K562 (cell line): Measurements from ENCODE around the gene BAIAP3. TPM values are rescaled to one million over a fixed set of nuclear protein-coding genes. Genes with fewer than 3 reads are reported as not detected.
A peak's percentile ranks its signal among the peaks of the same experiment; 100 is the strongest.

ENCODE experiments used
- ARID2 ChIP-seq: fragments of 450-650 bp; IDR thresholded peaks from 2 replicates; pipeline ENCODE4 v1.6.1; 2017; ENCODE audit warnings: antibody characterized with exemption, mild to moderate bottlenecking
- BDP1 ChIP-seq: IDR thresholded peaks from 3 replicates; pipeline ENCODE4 v1.6.1; 2011; ENCODE audit not compliant: insufficient read length, insufficient read depth
- BRD9 ChIP-seq: fragments of 450-650 bp; IDR thresholded peaks from 2 replicates; pipeline ENCODE4 v1.6.1; 2018; ENCODE audit warnings: low read depth; ENCODE audit not compliant: partially characterized antibody
- COPS2 ChIP-seq: fragments of 450-650 bp; conservative IDR thresholded peaks from 2 replicates; pipeline ENCODE4 v1.6.1; 2016; ENCODE audit warnings: mild to moderate bottlenecking, moderate library complexity
- CREM ChIP-seq: IDR thresholded peaks from 2 replicates; pipeline ENCODE4 v1.6.1; 2014; ENCODE audit warnings: antibody characterized with exemption, low read depth
- DMBX1 ChIP-seq: fragments of 250-450 bp; sonication (Bioruptor Pico); IDR thresholded peaks from 2 replicates; pipeline ENCODE4 v1.8.0; 2022; ENCODE audit warnings: inconsistent platforms, mild to moderate bottlenecking, moderate library complexity, borderline replicate concordance
- GABPB1 ChIP-seq: sonication (generic); formaldehyde crosslinking; IDR thresholded peaks from 2 replicates; pipeline ENCODE4 v1.8.0; 2022; ENCODE audit warnings: mild to moderate bottlenecking, missing genetic modification reagents
- HNRNPH1 ChIP-seq: fragments of 200-400 bp; formaldehyde crosslinking; optimal IDR thresholded peaks from 2 replicates; pipeline ENCODE3; 2017; ENCODE audit warnings: low read depth, mild to moderate bottlenecking, low read length, moderate library complexity
- LCOR ChIP-seq: sonication (generic); formaldehyde crosslinking; IDR thresholded peaks from 2 replicates; pipeline ENCODE4 v1.8.0; 2022; ENCODE audit warnings: mild to moderate bottlenecking, missing genetic modification reagents
- MAZ ChIP-seq, 2 experiments: fragments of 450-650 bp in 1 of 2; sonication (generic) in 1 of 2; formaldehyde crosslinking; IDR thresholded peaks in 1 of 2; conservative IDR thresholded peaks in 1 of 2; 2 replicates each; pipeline versions ENCODE4 v1.4.0 to v1.5.0; 2020; ENCODE audit warnings: mild to moderate bottlenecking in 1 of 2, missing genetic modification reagents in 1 of 2
- MCM7 ChIP-seq, 2 experiments: fragments of 450-650 bp; IDR thresholded peaks; 2 replicates each; pipeline ENCODE4 v1.6.1; 2016 to 2018
- MYC ChIP-seq, 2 experiments: fragments of 250-450 bp in 1 of 2; sonication (Bioruptor Pico) in 1 of 2; IDR thresholded peaks; 2 replicates each; pipeline versions ENCODE4 v1.5.1 to v1.6.1; 2012 to 2021; ENCODE audit warnings: low read depth in 2 of 2, borderline replicate concordance in 1 of 2, improper control_type of control experiment in 1 of 2, low read length in 1 of 2, mild to moderate bottlenecking in 1 of 2, moderate library complexity in 1 of 2
- NFATC3 ChIP-seq: fragments of 450-650 bp; IDR thresholded peaks from 2 replicates; pipeline ENCODE4 v1.6.1; 2017; ENCODE audit warnings: mild to moderate bottlenecking
- POLR2A ChIP-seq: fragments of 450-650 bp; conservative IDR thresholded peaks from 2 replicates; pipeline ENCODE4 v1.6.1; 2016
- PPARD ChIP-seq: fragments of 250-450 bp; sonication (Bioruptor Pico); IDR thresholded peaks from 2 replicates; pipeline ENCODE4 v1.8.0; 2022; ENCODE audit warnings: inconsistent platforms, mild to moderate bottlenecking, moderate library complexity
- SLC30A9 ChIP-seq: fragments of 250-450 bp; sonication (Bioruptor Pico); IDR thresholded peaks from 2 replicates; pipeline ENCODE4 v1.8.0; 2022; ENCODE audit warnings: mild to moderate bottlenecking, moderate library complexity
- SMARCA5 ChIP-seq: fragments of 450-650 bp; IDR thresholded peaks from 2 replicates; pipeline ENCODE4 v1.6.1; 2016
- ZKSCAN1 ChIP-seq: fragments of 150-350 bp; IDR thresholded peaks from 2 replicates; pipeline ENCODE4 v1.6.1; 2016; ENCODE audit warnings: low read depth, low read length
- ZNF133 ChIP-seq: fragments of 250-450 bp; sonication (Bioruptor Pico); IDR thresholded peaks from 2 replicates; pipeline ENCODE4 v1.4.0; 2020; ENCODE audit warnings: mild to moderate bottlenecking
- ZNF174 ChIP-seq: fragments of 250-450 bp; sonication (Bioruptor Pico); IDR thresholded peaks from 2 replicates; pipeline ENCODE4 v1.4.0; 2020; ENCODE audit warnings: mild to moderate bottlenecking
- ZNF41 ChIP-seq: fragments of 250-450 bp; sonication (Bioruptor Pico); conservative IDR thresholded peaks from 2 replicates; pipeline ENCODE4 v1.4.0; 2020; ENCODE audit warnings: mild to moderate bottlenecking
- ZSCAN32 ChIP-seq: fragments of 450-650 bp; formaldehyde crosslinking; IDR thresholded peaks from 2 replicates; pipeline ENCODE4 v1.4.0; 2020; ENCODE audit warnings: mild to moderate bottlenecking, moderate library complexity
- polyA plus RNA-seq, 8 experiments: library from polyadenylated mRNA; depleted of rRNA in 4 of 8; stranded (reverse) in 5 of 8; unstranded in 3 of 8; fragments of >200 nt; fragmentation: Nextera tagmentation in 2 of 8; fragmentation: Illumina TruSeq in 1 of 8; extraction: Ambion mirVana in 2 of 8; extraction: Trizol in 1 of 8; gene quantifications; 2 replicates each; pipeline versions ENCODE4 v1.2.1 to v1.2.3, GENCODE V29; 2011 to 2014; ENCODE audit warnings: inconsistent platforms in 1 of 8, missing spikeins in 1 of 8
- total RNA-seq, 7 experiments: library from RNA; depleted of rRNA in 6 of 7; stranded (reverse); fragments of >200 nt in 6 of 7; fragmentation: Illumina TruSeq in 2 of 7; extraction: Trizol in 2 of 7; gene quantifications; 2 replicates each; pipeline versions ENCODE4 v1.2.1 to v1.2.3, GENCODE V29; 2011 to 2021; ENCODE audit warnings: low replicate concordance in 1 of 7
- TF ChIP-seq, protein P1 (sequence below): fragments of 450-650 bp; conservative IDR thresholded peaks from 2 replicates; pipeline ENCODE4 v1.6.1; 2016; ENCODE audit warnings: missing genetic modification characterization, low read depth, mild to moderate bottlenecking, control low read depth, missing compliant biosample characterization
- TF ChIP-seq, protein P2 (sequence below): fragments of 450-650 bp; IDR thresholded peaks from 2 replicates; pipeline ENCODE4 v1.7.0; 2016; ENCODE audit warnings: borderline replicate concordance
- TF ChIP-seq, protein P3 (sequence below): conservative IDR thresholded peaks from 2 replicates; pipeline ENCODE4 v1.6.1; 2011; ENCODE audit warnings: low read depth, mild to moderate bottlenecking, low read length; ENCODE audit not compliant: control insufficient read depth

Gene BAIAP3
- total and polyA plus RNA-seq, 9 of the 15 experiments (the other 6 are each of a cell fraction or from before 2014, with no cell fraction given): 0.03 to 4.5 (median 0.57) TPM; not detected in 1

DNA sequence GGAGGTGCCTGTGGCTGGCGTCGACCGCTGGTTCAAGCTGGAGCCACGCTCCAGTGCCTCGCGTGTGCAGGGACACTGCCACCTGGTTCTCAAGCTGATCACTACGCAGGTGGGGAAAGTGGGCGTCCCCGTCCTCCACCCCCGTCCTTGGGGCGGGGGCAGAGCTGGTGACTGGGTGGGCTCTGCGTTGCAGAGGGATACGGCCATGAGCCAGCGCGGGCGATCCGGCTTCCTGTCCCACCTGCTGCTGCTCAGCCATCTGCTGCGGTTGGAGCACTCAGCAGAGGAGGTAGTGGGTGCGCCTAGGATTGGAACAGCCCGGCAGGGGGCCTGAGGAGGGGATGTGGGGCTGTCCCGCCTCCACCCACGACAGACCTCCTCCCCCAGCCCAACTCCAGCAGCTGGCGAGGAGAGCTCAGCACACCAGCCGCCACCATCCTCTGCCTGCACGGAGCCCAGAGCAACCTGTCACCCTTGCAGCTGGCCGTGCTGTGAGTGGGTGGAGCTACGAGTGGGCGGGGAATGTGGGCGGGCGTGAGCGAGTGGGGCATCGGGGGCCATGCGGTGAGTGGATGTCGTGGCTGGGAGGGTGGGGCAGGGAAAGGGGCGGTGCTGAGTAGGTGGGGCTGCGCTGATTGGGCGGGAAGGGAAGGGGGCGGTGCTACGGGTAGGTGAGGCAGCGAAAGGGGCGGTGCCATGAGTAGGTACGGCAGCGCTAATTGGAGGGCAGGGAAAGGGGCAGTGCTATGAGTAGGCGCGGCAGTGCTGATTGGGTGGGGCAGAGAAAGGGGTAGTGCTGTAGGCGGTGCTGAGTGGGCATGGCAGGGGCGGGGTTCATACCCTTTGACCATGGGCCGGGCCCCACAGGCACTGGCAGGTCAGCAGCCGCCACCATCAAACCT, 9.3 kb downstream of the BAIAP3 start (continued):
- TF ChIP-seq, protein P1, sequence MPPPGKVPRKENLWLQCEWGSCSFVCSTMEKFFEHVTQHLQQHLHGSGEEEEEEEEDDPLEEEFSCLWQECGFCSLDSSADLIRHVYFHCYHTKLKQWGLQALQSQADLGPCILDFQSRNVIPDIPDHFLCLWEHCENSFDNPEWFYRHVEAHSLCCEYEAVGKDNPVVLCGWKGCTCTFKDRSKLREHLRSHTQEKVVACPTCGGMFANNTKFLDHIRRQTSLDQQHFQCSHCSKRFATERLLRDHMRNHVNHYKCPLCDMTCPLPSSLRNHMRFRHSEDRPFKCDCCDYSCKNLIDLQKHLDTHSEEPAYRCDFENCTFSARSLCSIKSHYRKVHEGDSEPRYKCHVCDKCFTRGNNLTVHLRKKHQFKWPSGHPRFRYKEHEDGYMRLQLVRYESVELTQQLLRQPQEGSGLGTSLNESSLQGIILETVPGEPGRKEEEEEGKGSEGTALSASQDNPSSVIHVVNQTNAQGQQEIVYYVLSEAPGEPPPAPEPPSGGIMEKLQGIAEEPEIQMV (tag): no peak
- TF ChIP-seq ARID2 (no peak), MYC (IDR thresholded peaks at IDR 0.05; ENCODE audit: low read depth, low read length) (0 out of 2 replicates have a peak, but pooled peaks have one; percentile 29), MYC (CRISPR knock-in tag; IDR thresholded peaks at IDR 0.05; ENCODE audit: borderline replicate concordance, low read depth) (no peak), ZNF41 (no peak), ZNF174 (CRISPR knock-in tag) (no peak), ZKSCAN1 (no peak), ZNF133 (CRISPR knock-in tag) (no peak), GABPB1 (no peak; the same call in 1 of the 2 replicates), NFATC3 (no peak), LCOR (CRISPR knock-in tag) (no peak), SLC30A9 (no peak), SMARCA5 (no peak), BRD9 (no peak), COPS2 (no peak), PPARD (no peak), POLR2A (no peak), ZSCAN32 (CRISPR knock-in tag) (no peak), MCM7 (IDR thresholded peaks at IDR 0.05) (no peak), HNRNPH1 (no peak), CREM (peak; percentile 75), BDP1 (no peak), DMBX1 (no peak), MAZ (CRISPR knock-in tag; conservative IDR thresholded peaks at IDR 0.05 in 1 of 2, IDR thresholded peaks at IDR 0.05 in 1 of 2) (peak; percentile 39 to 76; a peak in 2 of 4 replicates)
- TF ChIP-seq, protein P2, sequence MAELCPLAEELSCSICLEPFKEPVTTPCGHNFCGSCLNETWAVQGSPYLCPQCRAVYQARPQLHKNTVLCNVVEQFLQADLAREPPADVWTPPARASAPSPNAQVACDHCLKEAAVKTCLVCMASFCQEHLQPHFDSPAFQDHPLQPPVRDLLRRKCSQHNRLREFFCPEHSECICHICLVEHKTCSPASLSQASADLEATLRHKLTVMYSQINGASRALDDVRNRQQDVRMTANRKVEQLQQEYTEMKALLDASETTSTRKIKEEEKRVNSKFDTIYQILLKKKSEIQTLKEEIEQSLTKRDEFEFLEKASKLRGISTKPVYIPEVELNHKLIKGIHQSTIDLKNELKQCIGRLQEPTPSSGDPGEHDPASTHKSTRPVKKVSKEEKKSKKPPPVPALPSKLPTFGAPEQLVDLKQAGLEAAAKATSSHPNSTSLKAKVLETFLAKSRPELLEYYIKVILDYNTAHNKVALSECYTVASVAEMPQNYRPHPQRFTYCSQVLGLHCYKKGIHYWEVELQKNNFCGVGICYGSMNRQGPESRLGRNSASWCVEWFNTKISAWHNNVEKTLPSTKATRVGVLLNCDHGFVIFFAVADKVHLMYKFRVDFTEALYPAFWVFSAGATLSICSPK: no peak
- TF ChIP-seq, protein P3, sequence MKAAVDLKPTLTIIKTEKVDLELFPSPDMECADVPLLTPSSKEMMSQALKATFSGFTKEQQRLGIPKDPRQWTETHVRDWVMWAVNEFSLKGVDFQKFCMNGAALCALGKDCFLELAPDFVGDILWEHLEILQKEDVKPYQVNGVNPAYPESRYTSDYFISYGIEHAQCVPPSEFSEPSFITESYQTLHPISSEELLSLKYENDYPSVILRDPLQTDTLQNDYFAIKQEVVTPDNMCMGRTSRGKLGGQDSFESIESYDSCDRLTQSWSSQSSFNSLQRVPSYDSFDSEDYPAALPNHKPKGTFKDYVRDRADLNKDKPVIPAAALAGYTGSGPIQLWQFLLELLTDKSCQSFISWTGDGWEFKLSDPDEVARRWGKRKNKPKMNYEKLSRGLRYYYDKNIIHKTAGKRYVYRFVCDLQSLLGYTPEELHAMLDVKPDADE: no peak
